SU-DHL-6 (cell line): Measurements from ENCODE around the gene CSF1R.

ENCODE experiments used
- CTCF ChIP-seq: fragments of 200-600 bp; sonication (generic); IDR thresholded peaks from one replicate; pipeline ENCODE4 v1.5.1; 2017; ENCODE audit warnings: antibody characterized with exemption, mild to moderate bottlenecking, low read length, moderate library complexity; ENCODE audit not compliant: insufficient read depth, poor library complexity, severe bottlenecking
- EZH2phosphoT487 ChIP-seq: fragments of 200-600 bp; sonication (generic), shearing (Covaris generic); conservative IDR thresholded peaks from 2 replicates; pipeline ENCODE4 v1.6.1; 2018; ENCODE audit warnings: mild to moderate bottlenecking, antibody characterized with exemption, low read length, moderate library complexity, mixed read lengths

GRCh38 chr5:150016537-150016936 lies 69.8 kb downstream of the CSF1R start:
- TF ChIP-seq CTCF, result no peak
- no peak for TF ChIP-seq EZH2phosphoT487
